Tibial nerve (tissue), 4 donors: ENCODE measurements around the gene DLX6.

Experiments used
- EP300 ChIP-seq, 2 donors: sonication (generic); formaldehyde crosslinking; IDR thresholded peaks; one replicate each; pipeline ENCODE4 v1.6.1; 2017; ENCODE audit warnings: antibody characterized with exemption in 2 of 2, mild to moderate bottlenecking in 1 of 2
- POLR2A ChIP-seq, 2 donors: fragments of 450-650 bp; IDR thresholded peaks; one replicate each; pipeline ENCODE4 v1.6.1; 2017; ENCODE audit warnings: antibody characterized with exemption in 2 of 2, mild to moderate bottlenecking in 2 of 2, moderate library complexity in 2 of 2
- TF ChIP-seq, protein P1 (sequence below), 5 experiments: fragments of 200-600 bp in 3 of 5; fragments of 450-650 bp in 2 of 5; sonication (generic) in 3 of 5; IDR thresholded peaks; one replicate each; pipeline ENCODE4 v1.5.1; 2016 to 2019; ENCODE audit warnings: antibody characterized with exemption in 5 of 5, mild to moderate bottlenecking in 3 of 5, moderate library complexity in 2 of 5

DNA sequence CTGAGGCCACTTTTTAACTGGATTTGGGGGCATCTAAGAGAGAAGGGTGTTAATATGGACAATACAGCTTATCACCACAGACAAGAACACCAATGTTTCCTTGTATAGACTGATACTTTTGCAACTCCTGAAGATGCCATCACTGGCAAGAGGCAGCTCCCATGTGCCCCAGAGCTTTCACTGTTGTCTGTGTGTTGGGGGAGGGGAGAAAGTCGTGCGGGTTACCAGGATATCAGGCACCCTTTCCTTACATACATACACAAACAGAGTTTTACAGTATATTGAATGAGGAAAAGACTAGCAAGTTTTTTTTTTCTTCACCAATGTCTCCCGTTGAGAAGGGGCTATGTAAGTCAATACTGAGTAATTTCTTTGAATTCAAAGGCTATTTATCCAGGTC lies 4.1 kb upstream of the DLX6 start:
- TF ChIP-seq, protein P1, sequence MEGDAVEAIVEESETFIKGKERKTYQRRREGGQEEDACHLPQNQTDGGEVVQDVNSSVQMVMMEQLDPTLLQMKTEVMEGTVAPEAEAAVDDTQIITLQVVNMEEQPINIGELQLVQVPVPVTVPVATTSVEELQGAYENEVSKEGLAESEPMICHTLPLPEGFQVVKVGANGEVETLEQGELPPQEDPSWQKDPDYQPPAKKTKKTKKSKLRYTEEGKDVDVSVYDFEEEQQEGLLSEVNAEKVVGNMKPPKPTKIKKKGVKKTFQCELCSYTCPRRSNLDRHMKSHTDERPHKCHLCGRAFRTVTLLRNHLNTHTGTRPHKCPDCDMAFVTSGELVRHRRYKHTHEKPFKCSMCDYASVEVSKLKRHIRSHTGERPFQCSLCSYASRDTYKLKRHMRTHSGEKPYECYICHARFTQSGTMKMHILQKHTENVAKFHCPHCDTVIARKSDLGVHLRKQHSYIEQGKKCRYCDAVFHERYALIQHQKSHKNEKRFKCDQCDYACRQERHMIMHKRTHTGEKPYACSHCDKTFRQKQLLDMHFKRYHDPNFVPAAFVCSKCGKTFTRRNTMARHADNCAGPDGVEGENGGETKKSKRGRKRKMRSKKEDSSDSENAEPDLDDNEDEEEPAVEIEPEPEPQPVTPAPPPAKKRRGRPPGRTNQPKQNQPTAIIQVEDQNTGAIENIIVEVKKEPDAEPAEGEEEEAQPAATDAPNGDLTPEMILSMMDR (IDR thresholded peaks at IDR 0.05) = no peak
- TF ChIP-seq POLR2A (IDR thresholded peaks at IDR 0.05) (no peak), EP300 (IDR thresholded peaks at IDR 0.05) (no peak)
